ENCODE measurements around the gene PPP1R27.
A peak's percentile ranks its signal among the peaks of the same experiment; 100 is the strongest.

The PPP1R27 gene

DNA sequence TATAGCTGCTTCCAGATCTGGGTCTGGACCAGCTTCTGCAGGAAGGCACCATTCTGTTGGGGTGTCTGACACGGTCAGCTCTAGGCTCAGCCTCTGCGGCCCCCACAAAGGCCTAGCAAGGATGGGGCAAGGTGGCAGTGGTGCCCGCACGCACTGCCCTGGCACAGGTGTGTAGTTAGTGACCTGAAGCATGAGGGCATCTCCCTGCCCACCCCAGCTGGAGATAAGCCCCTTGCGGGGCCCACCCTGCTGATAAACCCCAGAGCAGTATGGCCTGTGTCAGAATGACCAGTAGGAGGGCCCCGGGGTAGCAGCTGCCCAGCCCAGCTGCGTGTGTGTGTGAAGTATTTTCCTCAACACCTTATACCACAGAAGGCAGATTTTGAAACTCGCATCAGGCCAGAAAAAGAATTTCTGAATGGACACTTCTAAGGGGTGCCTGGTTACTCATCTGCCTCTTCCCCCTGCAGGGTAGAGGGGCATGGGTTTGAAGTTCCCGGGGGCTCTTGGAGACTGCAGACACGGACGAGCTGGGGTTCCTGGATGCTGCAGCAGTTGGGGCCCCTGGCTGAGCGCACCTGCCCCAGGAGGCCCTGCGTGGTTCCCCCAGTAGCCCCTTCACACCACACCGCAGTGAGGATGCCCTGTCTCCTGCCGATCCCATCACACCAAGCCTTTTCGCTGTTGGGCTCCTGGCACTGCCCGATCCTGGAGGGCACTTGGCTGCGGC is 31.8 kb upstream of the PPP1R27 start:
- no peaks in the 10 kb centered on the region for H3K9me3 Mint-ChIP-seq
- H3K27me3 Mint-ChIP-seq (ENCODE audit: low read depth) = no peaks in the 10 kb centered on the region
- peaks cover 39% of the 10 kb centered on the region for H3K36me3 Mint-ChIP-seq (ENCODE audit: low read depth)
- peak overlapping the region; percentile 44 for H3K4me3 Mint-ChIP-seq
- DNase-seq (ENCODE audit: low spot score) = no peak
- peaks cover 22% of the 10 kb centered on the region for H3K4me1 Mint-ChIP-seq (ENCODE audit: low read depth)
- peak overlapping the region; percentile 57 for H3K27ac Mint-ChIP-seq

GRCh38 chr17:81865733-81866439 is 31.0 kb upstream of the PPP1R27 start:
- Mint-ChIP-seq H3K27me3 (ENCODE audit: low read depth) (no peaks in the 10 kb centered on the region), H3K36me3 (ENCODE audit: low read depth) (peaks cover 44% of the 10 kb centered on the region), H3K27ac (peak overlapping the region; percentile 45), H3K4me1 (ENCODE audit: low read depth) (peaks cover 22% of the 10 kb centered on the region), H3K4me3 (no peak overlapping the region), H3K9me3 (no peaks in the 10 kb centered on the region)
- no peak for DNase-seq (ENCODE audit: low spot score)

GRCh38 chr17:81865358-81865732 is 30.5 kb upstream of the PPP1R27 start:
- H3K4me1 Mint-ChIP-seq (ENCODE audit: low read depth) = peaks cover 22% of the 10 kb centered on the region
- no peak overlapping the region for H3K4me3 Mint-ChIP-seq

DNA sequence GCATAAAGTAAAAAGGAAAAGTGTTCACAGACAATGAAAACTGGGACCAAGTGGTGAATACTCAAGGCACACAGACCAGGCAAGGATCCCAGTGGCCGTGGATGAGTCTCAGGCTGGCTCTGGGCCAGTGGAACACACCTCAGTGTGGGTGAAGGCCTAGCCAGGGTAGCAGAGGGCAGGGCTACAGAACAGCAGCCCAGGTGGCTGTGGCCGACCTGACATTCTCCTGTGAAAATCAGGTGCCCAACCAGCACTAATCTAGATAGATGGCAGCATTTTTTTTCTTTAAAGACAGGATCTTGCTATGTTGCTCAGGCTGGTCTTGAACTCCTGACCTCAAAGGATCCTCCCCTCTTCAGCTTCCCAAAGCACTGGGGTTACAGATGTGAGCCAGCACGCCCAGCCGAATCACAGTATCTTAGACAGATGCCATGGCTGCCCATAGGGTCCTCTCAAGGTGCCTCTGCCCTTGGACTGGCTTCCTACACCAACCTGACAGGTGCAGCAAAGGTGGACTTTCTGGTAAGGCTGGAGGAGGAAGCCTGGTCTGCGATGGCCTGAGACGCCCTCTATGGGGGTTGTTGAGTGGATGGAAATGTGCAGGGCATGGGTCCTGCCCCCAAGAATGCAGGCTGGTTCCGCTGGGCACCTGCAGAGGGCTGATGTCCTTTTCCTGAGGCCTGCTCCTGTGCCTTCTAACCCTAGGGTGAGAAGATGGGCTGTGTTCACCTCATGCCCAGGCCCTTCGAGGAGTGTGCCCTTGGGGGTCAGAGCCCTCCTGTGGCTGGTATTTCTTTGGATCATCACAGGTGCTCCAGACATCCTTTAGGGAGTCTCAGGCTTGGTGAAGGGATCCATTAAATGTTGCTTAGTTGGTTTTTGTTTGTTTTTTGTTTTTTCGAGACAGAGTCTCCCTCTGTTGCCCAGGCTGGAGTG is 29.3 kb upstream of the PPP1R27 start:
- Mint-ChIP-seq H3K4me1 (ENCODE audit: low read depth) (peaks cover 25% of the 10 kb centered on the region), H3K36me3 (ENCODE audit: low read depth) (peaks cover 41% of the 10 kb centered on the region), H3K9me3 (no peaks in the 10 kb centered on the region), H3K4me3 (peak overlapping the region; percentile 79), H3K27me3 (ENCODE audit: low read depth) (no peaks in the 10 kb centered on the region), H3K27ac (peak overlapping the region; percentile 90)
- DNase-seq (ENCODE audit: low spot score) = no peak

More at GRCh38 chr17:81865358-81865732, 30.5 kb upstream of the PPP1R27 start:
- no peaks in the 10 kb centered on the region for H3K27me3 Mint-ChIP-seq (ENCODE audit: low read depth)
- H3K36me3 Mint-ChIP-seq (ENCODE audit: low read depth) = peaks cover 47% of the 10 kb centered on the region
- DNase-seq (ENCODE audit: low spot score) = no peak
- peak overlapping the region; percentile 45 for H3K27ac Mint-ChIP-seq
- H3K9me3 Mint-ChIP-seq = no peaks in the 10 kb centered on the region

- Mint-ChIP-seq H3K4me1 (ENCODE audit: low read depth) (peaks cover 32% of the 10 kb centered on the region), H3K9me3 (no peaks in the 10 kb centered on the region)
These were observed 28.3 kb upstream of the PPP1R27 start for GRCh38 chr17:81863123-81863675.

DNA sequence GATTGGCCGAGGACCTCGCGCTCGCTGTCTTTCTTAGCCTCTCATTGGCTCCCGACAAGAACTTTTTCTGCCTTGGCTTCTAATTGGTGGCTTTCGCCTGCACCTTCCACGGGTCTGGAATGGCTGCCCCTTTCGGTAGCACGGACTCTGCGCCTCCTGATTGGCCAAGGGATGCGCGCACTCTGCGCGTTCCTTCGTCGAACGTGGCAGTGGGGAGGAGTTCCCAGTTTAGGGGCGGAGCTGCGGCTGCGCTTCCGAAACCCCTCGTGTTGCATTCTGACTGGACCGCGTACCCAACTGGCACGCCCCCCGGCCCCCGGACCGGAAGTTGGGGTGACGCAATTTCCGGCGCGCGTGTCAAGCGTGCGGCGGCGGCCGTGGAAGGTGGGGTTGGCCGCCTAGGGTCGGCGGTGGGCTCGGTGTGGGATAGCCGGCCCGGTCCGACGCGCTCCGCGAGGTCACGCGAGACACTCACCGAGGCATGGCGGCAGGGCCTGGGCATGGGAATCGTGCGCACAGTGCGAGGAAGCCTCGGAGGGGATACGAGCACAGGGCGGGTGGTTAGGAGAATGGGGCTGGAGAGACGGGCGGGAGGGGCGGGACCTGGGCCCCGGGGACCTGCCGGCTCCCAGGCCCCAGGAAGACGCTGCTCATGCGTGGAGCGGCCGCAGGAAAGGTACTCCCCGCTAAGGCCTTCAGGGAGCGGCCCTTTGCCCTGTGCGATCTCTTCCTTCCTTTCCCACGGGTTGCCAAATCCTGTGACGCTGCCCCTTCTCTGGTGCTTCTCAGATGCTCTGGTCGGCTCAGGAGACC is 26.1 kb upstream of the PPP1R27 start:
- H3K4me3 Mint-ChIP-seq = peak overlapping the region; percentile 91
- H3K27ac Mint-ChIP-seq = peak overlapping the region; percentile 98
- no peaks in the 10 kb centered on the region for H3K9me3 Mint-ChIP-seq
- H3K36me3 Mint-ChIP-seq (ENCODE audit: low read depth) = peaks cover 49% of the 10 kb centered on the region
- H3K4me1 Mint-ChIP-seq (ENCODE audit: low read depth) = peaks cover 33% of the 10 kb centered on the region
- no peaks in the 10 kb centered on the region for H3K27me3 Mint-ChIP-seq (ENCODE audit: low read depth)
- peak; percentile 99 for DNase-seq (ENCODE audit: low spot score)

More at GRCh38 chr17:81863123-81863675, 28.3 kb upstream of the PPP1R27 start:
- no peaks in the 10 kb centered on the region for H3K27me3 Mint-ChIP-seq (ENCODE audit: low read depth)
- peak overlapping the region; percentile 79 for H3K4me3 Mint-ChIP-seq
- no peak for DNase-seq (ENCODE audit: low spot score)
- peaks cover 46% of the 10 kb centered on the region for H3K36me3 Mint-ChIP-seq (ENCODE audit: low read depth)
- peak overlapping the region; percentile 90 for H3K27ac Mint-ChIP-seq

DNA sequence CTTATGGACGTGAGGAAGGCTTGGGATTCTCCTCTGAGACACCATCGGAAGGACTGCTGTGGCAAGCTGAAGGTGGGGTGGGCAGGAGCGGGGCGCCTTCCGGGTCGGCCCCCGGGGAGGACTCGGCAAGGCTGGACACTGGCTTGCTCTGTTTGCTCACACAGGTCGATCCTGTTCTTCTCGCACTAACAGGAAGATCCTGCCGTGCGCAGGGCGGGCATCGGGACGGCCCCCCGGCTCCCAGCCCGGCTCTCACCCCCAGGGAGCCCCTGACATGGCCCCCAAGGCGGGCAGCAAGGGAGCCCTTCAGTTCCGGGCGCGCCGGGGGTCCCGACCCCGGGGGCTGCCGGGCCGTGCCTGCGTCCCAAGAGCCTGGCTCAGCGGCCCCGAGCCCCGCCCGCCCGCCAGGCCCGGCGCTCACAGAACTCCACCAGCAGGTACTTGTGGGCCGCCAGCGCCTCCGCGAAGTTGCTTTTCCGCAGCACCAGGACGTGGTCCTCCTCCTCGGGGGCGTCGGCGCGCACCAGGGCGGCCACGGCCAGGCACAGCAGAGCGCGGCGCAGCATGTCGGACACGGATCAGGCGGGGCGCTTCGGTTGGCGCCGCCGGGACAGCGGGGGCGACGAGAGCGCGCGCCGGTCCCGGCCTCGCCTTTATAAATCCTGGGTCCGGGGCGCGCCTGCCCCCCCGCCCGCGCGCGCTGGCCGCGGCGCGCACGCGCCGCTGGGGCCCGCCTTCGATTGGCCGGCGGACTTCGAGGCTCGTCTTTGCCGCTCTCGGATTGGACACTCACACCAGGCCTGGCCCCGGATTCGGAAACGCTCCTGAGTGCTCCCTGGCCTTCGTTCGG is 25.3 kb upstream of the PPP1R27 start, which contains the start of gene P4HB:
TSS of gene P4HB (minus strand) at position 630 of the 850 bp plus-strand sequence. CDS start at position 566, 64 bp downstream.
- peaks cover 57% of the 10 kb centered on the region for H3K36me3 Mint-ChIP-seq (ENCODE audit: low read depth)
- peaks cover 35% of the 10 kb centered on the region for H3K4me1 Mint-ChIP-seq (ENCODE audit: low read depth)
- H3K27me3 Mint-ChIP-seq (ENCODE audit: low read depth) = no peaks in the 10 kb centered on the region
- peak within 1 kb of the TSS; percentile 93 for H3K4me3 Mint-ChIP-seq
- peak; percentile 29 for DNase-seq (ENCODE audit: low spot score)
- no peaks in the 10 kb centered on the region for H3K9me3 Mint-ChIP-seq
- H3K27ac Mint-ChIP-seq = peak within 1 kb of the TSS; percentile 98

DNA sequence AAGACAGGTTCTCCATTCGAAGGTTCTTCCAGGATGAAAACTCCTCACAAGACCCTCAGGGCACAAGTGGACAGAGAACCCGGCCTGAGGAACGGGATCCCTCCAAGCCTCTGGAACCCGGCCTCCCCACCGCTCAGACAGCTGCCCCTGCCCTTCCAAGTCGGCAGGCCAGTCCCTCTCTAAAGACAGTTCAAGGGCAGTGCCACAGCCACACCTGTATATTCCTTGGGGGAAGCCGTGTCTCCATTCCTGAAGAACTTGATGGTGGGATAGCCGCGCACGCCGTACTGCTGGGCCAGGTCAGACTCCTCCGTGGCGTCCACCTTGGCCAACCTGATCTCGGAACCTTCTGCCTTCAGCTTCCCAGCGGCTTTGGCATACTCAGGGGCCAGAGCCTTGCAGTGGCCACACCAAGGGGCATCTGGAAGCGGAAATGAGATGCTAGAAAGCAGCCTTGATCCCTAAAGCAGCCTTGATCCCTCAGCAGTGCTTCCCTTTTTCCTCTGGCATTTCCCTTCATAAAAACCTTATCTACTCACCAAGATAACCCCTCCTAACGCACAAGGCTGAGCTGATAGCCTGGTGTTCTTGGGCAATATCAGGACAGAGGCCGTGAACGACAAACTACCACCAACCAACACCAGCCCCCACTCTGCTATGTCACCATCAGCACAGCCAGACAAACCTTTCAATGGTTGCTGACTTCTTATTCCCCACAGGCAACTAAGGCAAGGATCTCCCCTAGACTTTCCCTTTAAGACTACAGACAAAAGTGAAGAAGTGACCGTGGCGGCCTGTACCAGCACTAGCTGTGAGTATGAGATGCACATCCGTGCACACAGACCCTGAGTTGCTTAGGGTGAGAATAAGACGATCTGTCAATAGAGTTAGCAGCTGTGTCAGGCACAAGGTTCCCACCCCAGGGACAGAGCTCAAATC is 24.4 kb upstream of the PPP1R27 start:
- H3K36me3 Mint-ChIP-seq (ENCODE audit: low read depth) = peaks cover 54% of the 10 kb centered on the region
- H3K9me3 Mint-ChIP-seq = no peaks in the 10 kb centered on the region
- no peaks in the 10 kb centered on the region for H3K27me3 Mint-ChIP-seq (ENCODE audit: low read depth)
- H3K4me1 Mint-ChIP-seq (ENCODE audit: low read depth) = peaks cover 33% of the 10 kb centered on the region
- peak overlapping the region; percentile 93 for H3K4me3 Mint-ChIP-seq
- DNase-seq (ENCODE audit: low spot score) = no peak
- H3K27ac Mint-ChIP-seq = peak overlapping the region; percentile 84

DNA sequence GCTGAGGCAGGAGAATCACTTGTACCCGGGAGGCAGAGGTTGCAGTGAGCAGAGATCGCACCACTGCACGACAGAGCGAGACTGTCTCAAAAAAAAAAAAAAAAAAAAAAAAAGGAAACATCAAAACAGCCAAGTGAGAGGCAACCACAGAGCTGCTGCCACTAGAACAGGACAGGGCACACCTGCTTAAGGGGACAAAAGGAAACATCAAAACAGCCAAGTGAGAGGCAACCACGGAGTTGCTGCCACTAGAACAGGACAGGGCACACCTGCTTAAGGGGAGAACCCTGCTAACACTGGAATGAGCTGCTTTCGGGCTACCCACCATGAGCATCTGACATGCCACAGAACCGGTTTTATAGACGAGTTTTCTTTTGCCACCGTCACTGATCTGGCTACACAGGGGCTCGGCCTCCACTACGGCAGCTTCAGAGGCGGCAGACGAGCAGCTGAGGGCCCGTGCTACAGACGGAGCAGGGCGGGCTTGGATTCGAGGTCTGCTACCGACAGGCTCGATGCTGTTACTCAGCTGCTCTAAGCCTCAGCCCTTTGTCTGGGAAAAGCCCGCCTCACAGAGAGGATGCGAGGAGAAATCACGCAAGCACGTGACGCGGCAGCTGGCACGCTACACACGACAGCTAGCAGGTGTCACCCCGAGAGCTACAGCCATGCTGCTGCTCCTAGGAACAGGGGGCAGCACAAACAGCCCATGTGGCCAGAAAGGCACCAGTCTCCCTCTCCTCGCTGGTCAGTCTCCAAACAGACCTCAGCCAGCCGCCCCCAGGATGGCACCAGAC is 23.5 kb upstream of the PPP1R27 start:
- no peaks in the 10 kb centered on the region for H3K9me3 Mint-ChIP-seq
- H3K27me3 Mint-ChIP-seq (ENCODE audit: low read depth) = no peaks in the 10 kb centered on the region
- peak overlapping the region; percentile 93 for H3K4me3 Mint-ChIP-seq
- peaks cover 28% of the 10 kb centered on the region for H3K4me1 Mint-ChIP-seq (ENCODE audit: low read depth)
- H3K36me3 Mint-ChIP-seq (ENCODE audit: low read depth) = peaks cover 56% of the 10 kb centered on the region
- DNase-seq (ENCODE audit: low spot score) = no peak
- no peak overlapping the region for H3K27ac Mint-ChIP-seq

DNA sequence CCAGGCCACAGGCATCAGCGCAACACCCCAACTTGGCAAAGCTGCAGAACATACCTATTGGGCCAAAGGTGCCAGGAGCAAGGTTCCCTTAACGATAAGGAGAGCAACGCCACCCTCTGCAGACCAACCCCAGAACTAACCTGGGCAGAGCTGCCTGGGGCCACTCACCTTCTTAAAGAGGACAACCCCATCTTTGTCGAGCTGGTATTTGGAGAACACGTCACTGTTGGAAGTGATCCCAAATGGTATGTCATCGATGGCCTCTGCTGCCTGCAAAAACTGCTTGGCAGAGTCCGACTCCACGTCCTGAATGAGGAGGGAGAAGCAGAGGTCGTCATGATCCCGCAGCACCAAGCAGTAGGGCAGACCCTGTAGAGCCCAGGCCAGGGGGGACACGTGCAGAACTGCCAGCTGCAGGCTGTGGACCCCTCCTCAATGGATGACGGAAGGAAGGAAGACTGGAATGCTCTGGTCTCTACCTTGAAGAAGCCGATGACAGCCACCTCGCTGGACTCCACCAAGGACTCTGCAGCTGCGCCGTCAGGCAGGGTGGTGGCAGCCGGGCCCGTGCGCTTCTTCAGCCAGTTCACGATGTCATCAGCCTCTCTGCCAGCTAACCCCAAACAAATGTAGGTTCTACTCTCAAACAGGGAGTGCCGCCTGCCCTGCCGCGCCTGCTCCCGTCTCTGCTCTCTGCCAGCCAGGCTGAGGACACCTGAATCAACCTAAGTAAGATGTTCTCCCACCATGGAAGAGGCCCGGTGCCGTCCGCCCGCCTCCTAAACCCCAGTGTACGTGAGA is 20.3 kb upstream of the PPP1R27 start:
- Mint-ChIP-seq H3K4me3 (no peak overlapping the region), H3K9me3 (no peaks in the 10 kb centered on the region)

More for the DNA sequence above, 20.3 kb upstream of the PPP1R27 start:
- Mint-ChIP-seq H3K27me3 (ENCODE audit: low read depth) (no peaks in the 10 kb centered on the region), H3K27ac (no peak overlapping the region), H3K4me1 (ENCODE audit: low read depth) (peaks cover 25% of the 10 kb centered on the region), H3K36me3 (ENCODE audit: low read depth) (peaks cover 64% of the 10 kb centered on the region)
- no peak for DNase-seq (ENCODE audit: low spot score)
